Stimulated activated naive B cell treated with anti-CD40 and anti-IgM and Interleukin-4, amounts not matched to agents 10 μg/mL and 1 μg/mL and 100 μg/mL, for 72 hours (primary cell): Measurements from ENCODE around the gene MAP1LC3C.

Experiments
- ATAC-seq, 2 donors: fragments of 150-1000 bp; cut with Tn5 transposase; replicated peaks; 2 replicates each; pipeline ENCODE4 v1.10.0; 2021; ENCODE audit warnings: moderate library complexity in 1 of 2
- DNase-seq: peaks from one replicate; pipeline ENCODE4 v3.0.0; 2021
- H3K27ac Mint-ChIP-seq: one replicate; pipeline ENCODE4 v1.8.0; 2022; ENCODE audit warnings: mild to moderate bottlenecking, mixed read lengths
- H3K27me3 Mint-ChIP-seq, 2 donors: one replicate each; pipeline ENCODE4 v1.8.0; 2022; ENCODE audit warnings: mixed read lengths in 2 of 2
- H3K36me3 Mint-ChIP-seq, 2 donors: one replicate each; pipeline ENCODE4 v1.8.0; 2022; ENCODE audit warnings: mixed read lengths in 2 of 2, mild to moderate bottlenecking in 1 of 2
- H3K4me1 Mint-ChIP-seq, 2 donors: one replicate each; pipeline ENCODE4 v1.8.0; 2022; ENCODE audit warnings: mixed read lengths in 2 of 2, mild to moderate bottlenecking in 1 of 2
- H3K4me3 Mint-ChIP-seq, 2 donors: one replicate each; pipeline ENCODE4 v1.8.0; 2022; ENCODE audit warnings: mild to moderate bottlenecking in 2 of 2, mixed read lengths in 2 of 2, moderate library complexity in 1 of 2
- H3K9me3 Mint-ChIP-seq, 2 donors: one replicate each; pipeline ENCODE4 v1.8.0; 2022; ENCODE audit warnings: mixed read lengths in 2 of 2, mild to moderate bottlenecking in 1 of 2

The MAP1LC3C gene

GRCh38 chr1:241972703-241973369 lies 26.1 kb downstream of the MAP1LC3C start:
- no peak for DNase-seq
- no peak for ATAC-seq
- Mint-ChIP-seq H3K4me3 (no peak overlapping the region), H3K27me3 (peaks cover 0 to 7% of the 10 kb centered on the region in 2 donors), H3K27ac (no peak overlapping the region), H3K9me3 (no peaks in the 10 kb centered on the region), H3K36me3 (no peaks in the 10 kb centered on the region), H3K4me1 (no peaks in the 10 kb centered on the region)

GRCh38 chr1:241968611-241969010 lies 30.3 kb downstream of the MAP1LC3C start:
- Mint-ChIP-seq H3K9me3 (no peaks in the 10 kb centered on the region), H3K36me3 (no peaks in the 10 kb centered on the region), H3K4me3 (no peak overlapping the region), H3K27ac (no peak overlapping the region), H3K4me1 (no peaks in the 10 kb centered on the region), H3K27me3 (peaks cover 0 to 7% of the 10 kb centered on the region in 2 donors)
- ATAC-seq = no peak
- no peak for DNase-seq

- DNase-seq (no peak), ATAC-seq (no peak)
- H3K4me3 Mint-ChIP-seq = no peak overlapping the region
- H3K4me1 Mint-ChIP-seq = no peaks in the 10 kb centered on the region
- no peaks in the 10 kb centered on the region for H3K36me3 Mint-ChIP-seq
- peaks cover 0 to 4% of the 10 kb centered on the region in 2 donors for H3K27me3 Mint-ChIP-seq
- no peaks in the 10 kb centered on the region for H3K9me3 Mint-ChIP-seq
- no peak overlapping the region for H3K27ac Mint-ChIP-seq
Observed at GRCh38 chr1:241964550-241965282, 34.2 kb downstream of the MAP1LC3C start.

- peaks cover 0 to 7% of the 10 kb centered on the region in 2 donors for H3K27me3 Mint-ChIP-seq
- no peaks in the 10 kb centered on the region for H3K4me1 Mint-ChIP-seq
- no peak for ATAC-seq
- no peaks in the 10 kb centered on the region for H3K36me3 Mint-ChIP-seq
- H3K4me3 Mint-ChIP-seq = no peak overlapping the region
- no peak overlapping the region for H3K27ac Mint-ChIP-seq
- no peaks in the 10 kb centered on the region for H3K9me3 Mint-ChIP-seq
- DNase-seq = no peak
Observed at GRCh38 chr1:241963722-241964121, 35.2 kb downstream of the MAP1LC3C start.

GRCh38 chr1:241962153-241962552 lies 36.7 kb downstream of the MAP1LC3C start:
- Mint-ChIP-seq H3K4me1 (no peaks in the 10 kb centered on the region), H3K27ac (no peak overlapping the region), H3K9me3 (no peaks in the 10 kb centered on the region), H3K36me3 (no peaks in the 10 kb centered on the region), H3K27me3 (peaks cover 0 to 7% of the 10 kb centered on the region in 2 donors), H3K4me3 (no peak overlapping the region)
- no peak for ATAC-seq
- no peak for DNase-seq

GRCh38 chr1:241957692-241958494 lies 41.0 kb downstream of the MAP1LC3C start, which contains the start of gene BECN2:
Gene BECN2, plus strand, starts transcription at chr1:241957767. Its CDS starts 0 bp downstream, at chr1:241957767.
- Mint-ChIP-seq H3K36me3 (no peaks in the 10 kb centered on the region), H3K4me3 (no peak within 1 kb of the TSS), H3K9me3 (no peaks in the 10 kb centered on the region), H3K27me3 (peaks cover 0 to 7% of the 10 kb centered on the region in 2 donors), H3K4me1 (no peaks in the 10 kb centered on the region), H3K27ac (no peak within 1 kb of the TSS)
- no peak for ATAC-seq
- DNase-seq = no peak

GRCh38 chr1:241950390-241950789 lies 48.5 kb downstream of the MAP1LC3C start:
- Mint-ChIP-seq H3K27me3 (peaks cover 0 to 8% of the 10 kb centered on the region in 2 donors), H3K27ac (no peak overlapping the region), H3K4me3 (no peak overlapping the region), H3K9me3 (no peaks in the 10 kb centered on the region), H3K36me3 (no peaks in the 10 kb centered on the region), H3K4me1 (no peaks in the 10 kb centered on the region)
- no peak for DNase-seq
- ATAC-seq = no peak

- DNase-seq (no peak), ATAC-seq (no peak)
- peaks cover 0 to 8% of the 10 kb centered on the region in 2 donors for H3K27me3 Mint-ChIP-seq
- no peak overlapping the region for H3K27ac Mint-ChIP-seq
- no peaks in the 10 kb centered on the region for H3K9me3 Mint-ChIP-seq
- no peaks in the 10 kb centered on the region for H3K4me1 Mint-ChIP-seq
- H3K36me3 Mint-ChIP-seq = no peaks in the 10 kb centered on the region
- no peak overlapping the region for H3K4me3 Mint-ChIP-seq
Observed at GRCh38 chr1:241947354-241947753, 51.5 kb downstream of the MAP1LC3C start.
